Stimulated activated CD4-positive, alpha-beta T cell treated with anti-CD3 and anti-CD28 coated beads, Interleukin-15, amount 100 ng/mL, for 24 hours (primary cell): ENCODE data around the gene DLG2.
"Not testable (repeated sequence)": the region's sequence is repeated elsewhere in the genome, so short reads cannot be mapped to it uniquely, and the experiment has no call there.

Experiments used
- DNase-seq: peaks from one replicate; pipeline ENCODE4 v3.0.0-alpha.2; 2020

The DLG2 gene

GRCh38 chr11:84310268-84310667, 1316.9 kb downstream of the DLG2 start:
- DNase-seq = no peak

- not testable (repeated sequence) for DNase-seq
These were observed 1318.7 kb downstream of the DLG2 start for GRCh38 chr11:84308491-84308890.

- DNase-seq = no peak
These were observed 1327.1 kb downstream of the DLG2 start for GRCh38 chr11:84300092-84300491.

GRCh38 chr11:84297570-84297969, 1329.6 kb downstream of the DLG2 start:
- no peak for DNase-seq

- DNase-seq = no peak
These were observed 1331.3 kb downstream of the DLG2 start for GRCh38 chr11:84295815-84296214.

- no peak for DNase-seq
These were observed 1334.2 kb downstream of the DLG2 start for GRCh38 chr11:84292955-84293354.

GRCh38 chr11:84292006-84292405, 1335.1 kb downstream of the DLG2 start:
- no peak for DNase-seq

GRCh38 chr11:84290647-84291046, 1336.5 kb downstream of the DLG2 start:
- no peak for DNase-seq

- DNase-seq = no peak
These were observed 1337.7 kb downstream of the DLG2 start for GRCh38 chr11:84289381-84289906.

GRCh38 chr11:84273541-84273940, 1353.6 kb downstream of the DLG2 start:
- DNase-seq = no peak

GRCh38 chr11:84270466-84270865, 1356.7 kb downstream of the DLG2 start:
- DNase-seq = no peak

GRCh38 chr11:84264066-84264465, 1363.1 kb downstream of the DLG2 start:
- DNase-seq = no peak

- DNase-seq = no peak
These were observed 1365.4 kb downstream of the DLG2 start for GRCh38 chr11:84261707-84262106.

- DNase-seq = no peak
These were observed 1366.3 kb downstream of the DLG2 start for GRCh38 chr11:84260862-84261261.

GRCh38 chr11:84256618-84257017, 1370.5 kb downstream of the DLG2 start:
- DNase-seq = no peak

- DNase-seq = no peak
These were observed 1371.7 kb downstream of the DLG2 start for GRCh38 chr11:84255483-84255882.

GRCh38 chr11:84250834-84251613, 1376.1 kb downstream of the DLG2 start:
- no peak for DNase-seq

GRCh38 chr11:84249344-84250135, 1377.6 kb downstream of the DLG2 start:
- DNase-seq = no peak

- DNase-seq = no peak
These were observed 1379.2 kb downstream of the DLG2 start for GRCh38 chr11:84247926-84248325.

- DNase-seq = no peak
These were observed 1380.0 kb downstream of the DLG2 start for GRCh38 chr11:84247129-84247528.

GRCh38 chr11:84243629-84244263, 1383.4 kb downstream of the DLG2 start:
- no peak for DNase-seq

GRCh38 chr11:84241343-84242131, 1385.6 kb downstream of the DLG2 start:
- DNase-seq = no peak

- DNase-seq = no peak
These were observed 1386.3 kb downstream of the DLG2 start for GRCh38 chr11:84240847-84241246.
